ENCODE data around the gene ZNF562.

Gene ZNF562

DNA sequence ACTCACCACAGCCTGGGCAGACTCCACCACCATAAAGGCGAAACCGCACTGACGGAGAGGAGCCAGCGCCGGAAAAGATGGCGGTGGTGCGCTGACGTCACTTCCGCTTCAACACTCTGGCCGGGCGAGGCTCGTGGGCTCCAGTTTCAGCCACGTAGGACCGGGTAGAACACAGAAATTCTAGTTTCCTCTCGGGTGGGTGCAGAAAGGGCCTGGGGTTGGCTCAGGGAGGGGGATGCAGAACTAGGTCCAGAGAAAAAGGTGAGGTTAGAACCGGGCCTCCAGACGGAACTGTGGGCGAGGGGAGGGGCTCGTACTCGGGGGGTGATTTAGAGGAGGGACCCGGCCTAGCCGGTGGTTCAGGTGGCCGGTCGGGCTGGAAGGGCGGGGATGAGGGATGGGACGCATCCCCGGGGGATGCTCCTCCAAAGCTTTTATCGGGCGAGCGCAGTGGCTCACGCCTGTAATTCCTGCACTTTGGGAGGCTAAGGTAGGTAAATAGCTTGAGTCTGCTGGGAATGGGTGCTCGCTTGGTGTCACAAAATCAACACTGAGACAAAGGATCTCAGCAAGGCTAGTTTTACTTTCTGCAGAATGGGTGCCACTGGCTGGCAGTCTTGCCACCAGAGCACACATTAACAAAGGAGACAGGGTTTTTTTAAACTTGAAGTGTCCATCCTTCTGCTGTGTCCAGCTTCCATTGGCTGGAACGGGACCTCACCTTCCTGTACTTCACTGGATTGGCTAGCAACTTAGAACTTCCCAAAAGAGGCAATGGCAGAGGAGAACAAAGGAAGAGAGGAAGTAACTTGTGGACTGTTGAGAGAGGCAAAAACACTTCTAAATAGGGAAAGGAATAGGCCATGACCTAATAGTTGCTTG lies 53.5 kb downstream of the ZNF562 start, which contains the start of gene ZNF561:
Gene ZNF561 (minus strand): TSS at position 77 of the 882 bp plus-strand sequence. CDS start 1,776 bp downstream, outside the sequence.
- peak within 1 kb of the TSS; percentile 98 for H3K27ac Mint-ChIP-seq
- H3K9me3 Mint-ChIP-seq: peaks cover 7% of the 10 kb centered on the region
- peaks cover 20% of the 10 kb centered on the region for H3K4me1 Mint-ChIP-seq (ENCODE audit: low read depth)
- DNase-seq (ENCODE audit: low spot score): peak; percentile 85
- H3K36me3 Mint-ChIP-seq (ENCODE audit: low read depth): peaks cover 42% of the 10 kb centered on the region
- H3K4me3 Mint-ChIP-seq: peak within 1 kb of the TSS; percentile 93
- no peaks in the 10 kb centered on the region for H3K27me3 Mint-ChIP-seq (ENCODE audit: low read depth)

DNA sequence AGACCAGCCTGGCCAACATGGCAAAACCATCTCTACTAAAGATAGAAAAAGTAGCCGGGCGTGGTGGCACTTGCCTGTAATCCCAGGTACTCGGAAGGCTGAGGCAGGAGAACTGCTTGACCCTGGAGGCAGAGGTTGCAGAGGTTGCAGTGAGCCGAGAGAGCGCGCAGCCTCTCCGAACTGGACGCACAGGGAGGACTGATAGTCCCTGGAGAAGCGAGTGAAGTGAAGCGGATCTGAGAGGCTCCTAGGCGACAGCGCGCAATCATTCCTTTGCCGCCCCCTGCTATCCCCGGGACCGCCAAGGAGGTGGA lies 54.1 kb downstream of the ZNF562 start:
- peaks cover 48% of the 10 kb centered on the region for H3K36me3 Mint-ChIP-seq (ENCODE audit: low read depth)
- no peak for DNase-seq (ENCODE audit: low spot score)
- no peaks in the 10 kb centered on the region for H3K27me3 Mint-ChIP-seq (ENCODE audit: low read depth)
- H3K4me1 Mint-ChIP-seq (ENCODE audit: low read depth): peaks cover 18% of the 10 kb centered on the region
- peak overlapping the region; percentile 93 for H3K4me3 Mint-ChIP-seq
- H3K9me3 Mint-ChIP-seq: peaks cover 10% of the 10 kb centered on the region
- H3K27ac Mint-ChIP-seq: peak overlapping the region; percentile 98

DNA sequence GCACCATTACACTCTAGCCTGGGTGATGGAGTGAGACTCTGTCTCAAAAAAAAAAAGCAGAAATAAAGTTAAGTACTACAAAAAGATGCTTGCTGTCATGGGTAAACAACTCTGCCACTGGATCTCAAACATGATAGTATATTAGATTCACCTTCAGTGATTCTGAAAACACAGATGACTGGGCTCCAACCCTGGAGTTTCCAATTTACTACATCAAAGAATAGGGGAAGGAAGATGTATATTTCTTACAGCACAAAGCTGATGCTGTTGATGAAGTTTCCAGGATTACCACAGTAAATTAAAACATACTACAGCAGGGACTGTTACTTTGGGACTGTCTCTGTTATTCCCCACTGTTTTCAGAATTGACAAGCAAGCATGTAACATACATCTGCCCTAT lies 59.1 kb downstream of the ZNF562 start:
- Mint-ChIP-seq H3K4me1 (ENCODE audit: low read depth) (peaks cover 6% of the 10 kb centered on the region), H3K4me3 (no peak overlapping the region), H3K27ac (no peak overlapping the region), H3K27me3 (ENCODE audit: low read depth) (no peaks in the 10 kb centered on the region), H3K9me3 (peaks cover 22% of the 10 kb centered on the region), H3K36me3 (ENCODE audit: low read depth) (peaks cover 82% of the 10 kb centered on the region)
- no peak for DNase-seq (ENCODE audit: low spot score)

DNA sequence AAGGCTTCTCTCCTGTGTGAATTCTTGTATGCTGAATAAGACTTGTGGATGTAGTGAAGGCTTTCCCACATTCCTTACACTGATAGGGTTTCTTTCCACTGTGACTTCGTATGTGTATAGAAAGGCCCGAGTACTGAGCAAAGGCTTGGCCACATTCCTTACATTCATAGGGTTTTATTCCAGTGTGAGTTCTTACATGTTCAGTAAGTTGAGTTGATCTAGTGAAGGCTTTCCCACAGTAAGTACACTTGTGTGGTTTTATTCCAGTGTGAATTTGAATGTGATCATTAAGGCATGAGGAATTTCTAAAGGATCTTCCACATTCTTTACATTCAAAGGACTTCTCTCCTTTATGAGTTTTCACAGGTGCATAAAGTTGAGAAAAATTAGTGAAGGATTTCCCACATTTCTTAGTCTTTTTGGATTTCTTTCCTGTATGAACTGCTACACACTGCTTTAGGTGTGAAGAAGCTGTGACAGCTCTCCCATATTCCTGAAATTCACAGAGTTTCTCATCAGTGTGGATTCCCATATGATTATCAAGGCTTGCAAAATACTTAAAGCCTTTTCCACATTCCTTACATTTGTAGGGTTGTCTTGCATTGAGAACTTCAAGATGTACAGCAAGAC lies 64.3 kb downstream of the ZNF562 start:
- no peak for DNase-seq (ENCODE audit: low spot score)
- Mint-ChIP-seq H3K27me3 (ENCODE audit: low read depth) (no peaks in the 10 kb centered on the region), H3K27ac (no peak overlapping the region), H3K4me3 (no peak overlapping the region), H3K36me3 (ENCODE audit: low read depth) (peaks cover 77% of the 10 kb centered on the region), H3K9me3 (peaks cover 49% of the 10 kb centered on the region), H3K4me1 (ENCODE audit: low read depth) (no peaks in the 10 kb centered on the region)

DNA sequence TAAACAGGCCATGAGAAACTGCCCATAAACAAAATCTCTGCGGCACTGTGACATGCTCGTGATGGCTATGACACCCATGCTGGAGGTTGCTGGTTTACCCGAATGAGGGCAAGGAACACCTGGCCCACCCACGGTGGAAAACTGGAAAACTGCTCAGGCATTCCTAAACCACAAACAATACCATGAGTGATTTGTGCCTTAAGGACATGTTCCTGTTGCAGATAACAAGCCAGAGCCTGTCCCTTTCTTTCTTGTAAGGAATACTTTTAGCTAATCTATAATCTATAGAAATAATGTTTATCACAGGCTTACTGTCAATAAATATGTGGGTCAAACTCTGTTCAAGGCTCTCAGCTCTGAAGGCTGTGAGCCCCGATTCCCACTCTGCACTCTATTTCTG lies 66.0 kb downstream of the ZNF562 start:
- DNase-seq (ENCODE audit: low spot score): no peak
- Mint-ChIP-seq H3K4me3 (no peak overlapping the region), H3K36me3 (ENCODE audit: low read depth) (peaks cover 64% of the 10 kb centered on the region), H3K27me3 (ENCODE audit: low read depth) (no peaks in the 10 kb centered on the region), H3K27ac (no peak overlapping the region), H3K4me1 (ENCODE audit: low read depth) (no peaks in the 10 kb centered on the region), H3K9me3 (peaks cover 56% of the 10 kb centered on the region)

DNA sequence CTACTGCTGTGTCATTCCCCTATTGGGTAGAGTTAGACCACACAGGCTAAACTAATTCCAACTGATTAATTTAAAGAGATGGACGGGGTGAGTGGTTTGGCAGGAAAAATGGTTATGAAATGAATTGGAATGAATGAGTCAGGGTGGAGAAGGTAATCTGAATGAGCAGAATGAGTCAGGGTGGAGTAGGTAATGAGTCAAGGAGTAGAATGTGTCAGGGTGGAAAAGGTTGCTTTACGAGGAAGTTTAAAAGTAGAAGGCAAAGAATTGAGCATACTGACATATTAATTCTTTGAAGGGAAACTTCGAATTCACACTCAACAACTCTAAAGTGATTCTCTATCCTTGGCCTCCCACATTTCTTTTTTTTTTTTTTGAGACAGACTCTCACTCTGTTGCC lies 77.9 kb downstream of the ZNF562 start:
- H3K9me3 Mint-ChIP-seq: peaks cover 22% of the 10 kb centered on the region
- no peak for DNase-seq (ENCODE audit: low spot score)

More for the DNA sequence above, 77.9 kb downstream of the ZNF562 start:
- Mint-ChIP-seq H3K4me1 (ENCODE audit: low read depth) (peaks cover 1% of the 10 kb centered on the region), H3K27me3 (ENCODE audit: low read depth) (no peaks in the 10 kb centered on the region), H3K27ac (no peak overlapping the region), H3K4me3 (no peak overlapping the region), H3K36me3 (ENCODE audit: low read depth) (peaks cover 6% of the 10 kb centered on the region)

Measured in T-helper 2 cell treated with Interferon-gamma antibody and Interleukin-4, amounts not matched to agents 5 μg/mL and 100 μg/mL, for 36 hours (primary cell).